Fibroblast of upper back skin (primary cell): ENCODE measurements around the gene PTDSS2.
A peak's percentile ranks its signal among the peaks of the same experiment; 100 is the strongest.
"Not testable (repeated sequence)": the region's sequence is repeated elsewhere in the genome, so short reads cannot be mapped to it uniquely, and the experiment has no call there.

ENCODE experiments used
- DNase-seq: peaks from one replicate; pipeline ENCODE4 v3.0.0-alpha.2; 2013

Gene PTDSS2

GRCh38 chr11:449889-450808 is at the start of gene PTDSS2:
TSS of gene PTDSS2 (plus strand) at chr11:450279. CDS start at chr11:450456, 177 bp downstream.
- DNase-seq, result peak; percentile 94

GRCh38 chr11:401196-401595 is 48.9 kb upstream of the PTDSS2 start:
- DNase-seq, result not testable (repeated sequence)

- DNase-seq, result no peak
Observed at GRCh38 chr11:403021-403760, 46.9 kb upstream of the PTDSS2 start.

GRCh38 chr11:403761-404431 is 46.2 kb upstream of the PTDSS2 start:
- no peak for DNase-seq

GRCh38 chr11:404551-405264 is 45.4 kb upstream of the PTDSS2 start:
- DNase-seq, result no peak

GRCh38 chr11:405323-405953 is 44.6 kb upstream of the PTDSS2 start:
- DNase-seq, result no peak

- DNase-seq, result no peak
Observed at GRCh38 chr11:405954-406795, 43.9 kb upstream of the PTDSS2 start.

- peak; percentile 84 for DNase-seq
Observed at GRCh38 chr11:406796-407650, 43.1 kb upstream of the PTDSS2 start.

- no peak for DNase-seq
Observed at GRCh38 chr11:407651-408123, 42.4 kb upstream of the PTDSS2 start.

GRCh38 chr11:408154-409007 is 41.7 kb upstream of the PTDSS2 start:
- DNase-seq, result no peak

GRCh38 chr11:409008-409599 is 41.0 kb upstream of the PTDSS2 start:
- no peak for DNase-seq

GRCh38 chr11:409600-410483 is 40.2 kb upstream of the PTDSS2 start:
- no peak for DNase-seq

GRCh38 chr11:410711-411110 is 39.4 kb upstream of the PTDSS2 start:
- DNase-seq, result not testable (repeated sequence)

GRCh38 chr11:411520-411919 is 38.6 kb upstream of the PTDSS2 start:
- DNase-seq, result not testable (repeated sequence)

- DNase-seq, result no peak
Observed at GRCh38 chr11:412641-413119, 37.4 kb upstream of the PTDSS2 start.

GRCh38 chr11:413120-414081 is 36.7 kb upstream of the PTDSS2 start:
- DNase-seq, result no peak
